Anterior cingulate cortex (tissue), 58 donors: ENCODE measurements around the gene LDLRAD1.
"Not testable (repeated sequence)": the region's sequence is repeated elsewhere in the genome, so short reads cannot be mapped to it uniquely, and the experiment has no call there.

Experiments used
- DNase-seq, 58 donors: peaks; one replicate each; lab custom pipeline; 2025; lab: John Stamatoyannopoulos, UW

Gene LDLRAD1

GRCh38 chr1:54019562-54020176, 1.7 kb upstream of the LDLRAD1 start:
- DNase-seq, result not testable (repeated sequence)

GRCh38 chr1:54018635-54019034, 649 bp upstream of the LDLRAD1 start:
- DNase-seq, result no peak

GRCh38 chr1:54016343-54017282, 1.4 kb downstream of the LDLRAD1 start:
- no peak for DNase-seq

GRCh38 chr1:54014009-54014629, 3.9 kb downstream of the LDLRAD1 start:
- DNase-seq, result no peak

GRCh38 chr1:54013393-54014008, 4.5 kb downstream of the LDLRAD1 start:
- DNase-seq, result no peak

- no peak for DNase-seq
Measured at GRCh38 chr1:54012863-54013262, 5.1 kb downstream of the LDLRAD1 start.

GRCh38 chr1:54012008-54012325, 6.0 kb downstream of the LDLRAD1 start:
- DNase-seq, result no peak

- no peak for DNase-seq
Measured at GRCh38 chr1:54011316-54012007, 6.5 kb downstream of the LDLRAD1 start.

- no peak for DNase-seq
Measured at GRCh38 chr1:54010415-54011117, 7.4 kb downstream of the LDLRAD1 start.

GRCh38 chr1:54009406-54009805, 8.6 kb downstream of the LDLRAD1 start:
- DNase-seq, result no peak

GRCh38 chr1:54008876-54009275, 9.1 kb downstream of the LDLRAD1 start:
- no peak for DNase-seq

GRCh38 chr1:54007613-54008012, 10.4 kb downstream of the LDLRAD1 start:
- DNase-seq, result no peak

- no peak for DNase-seq
Measured at GRCh38 chr1:54006508-54006907, 11.5 kb downstream of the LDLRAD1 start.

- DNase-seq, result no peak
Measured at GRCh38 chr1:54004481-54005049, 13.4 kb downstream of the LDLRAD1 start.

- not testable (repeated sequence) for DNase-seq
Measured at GRCh38 chr1:54003750-54004480, 14.1 kb downstream of the LDLRAD1 start.

GRCh38 chr1:54003249-54003646, 14.7 kb downstream of the LDLRAD1 start:
- no peak for DNase-seq

GRCh38 chr1:54002544-54003248, 15.3 kb downstream of the LDLRAD1 start:
- no peak for DNase-seq

- DNase-seq, result no peak
Measured at GRCh38 chr1:54001591-54001990, 16.4 kb downstream of the LDLRAD1 start.
